Posterior cingulate gyrus (tissue), 11 donors: Measurements from ENCODE around the gene CFAP298.
A peak's percentile ranks its signal among the peaks of the same experiment; 100 is the strongest.
"Not testable (repeated sequence)": the region's sequence is repeated elsewhere in the genome, so short reads cannot be mapped to it uniquely, and the experiment has no call there.

Experiments used
- DNase-seq, 10 donors: peaks; one replicate each; pipeline versions ENCODE4 v3.0.0 to v3.0.0-alpha.2; 2020 to 2021; ENCODE audit warnings: mixed read lengths in 3 of 10
- intact Hi-C: fragments of 100-400 bp; cut with DNase I; formaldehyde crosslinking; loops from one replicate; pipeline ENCODE4 v1.15.1; 2023

Gene CFAP298

GRCh38 chr21:32570456-32570855 lies 41.7 kb downstream of the CFAP298 start:
- DNase-seq, result no peak
- intact Hi-C loops, result no loop called here

DNA sequence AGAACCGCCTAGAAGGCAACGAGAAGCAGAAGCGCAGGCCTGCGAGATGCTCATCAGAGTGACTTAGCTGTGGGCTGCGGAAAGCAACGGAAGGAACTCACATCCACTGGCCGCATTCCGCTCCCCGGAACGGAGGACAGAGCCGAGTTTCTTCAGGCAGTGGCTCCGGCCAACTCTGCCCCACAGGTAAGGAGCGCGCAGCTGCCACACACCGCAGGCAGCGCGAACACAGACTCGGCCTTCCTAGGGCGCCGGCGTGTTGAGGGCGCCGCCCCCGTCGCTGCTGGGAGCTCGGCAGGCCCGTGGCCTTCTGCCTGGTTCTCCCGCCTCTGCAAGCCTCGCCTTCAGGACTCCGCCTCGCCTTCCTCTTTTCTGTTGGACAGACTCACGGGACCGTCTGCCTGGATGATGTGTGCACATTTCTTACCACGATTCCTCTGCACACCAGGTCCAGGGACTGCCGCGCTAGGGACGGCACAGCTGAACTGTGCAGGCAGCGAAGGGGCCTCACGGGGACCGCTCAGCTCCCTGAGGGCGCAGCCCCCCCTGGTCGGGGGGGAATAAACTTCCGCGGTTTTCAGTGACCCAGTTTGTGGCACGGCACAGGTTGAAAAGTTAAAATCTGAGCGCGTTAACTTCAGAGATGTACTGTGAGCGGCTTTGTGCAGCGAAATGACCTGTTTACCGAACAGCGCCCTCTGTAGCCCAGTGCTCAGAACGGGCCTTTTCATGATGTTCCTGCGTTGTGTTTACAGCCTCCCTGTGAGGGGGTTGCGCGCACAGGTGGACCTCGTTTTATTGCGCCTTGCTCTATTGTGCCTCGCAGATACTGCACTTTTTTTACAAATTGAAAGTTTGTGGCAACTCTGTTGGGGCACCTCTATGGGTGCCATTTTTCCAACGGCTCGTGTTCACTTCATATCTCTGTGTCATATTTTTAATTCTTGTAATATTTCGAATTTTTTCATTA lies 42.6 kb downstream of the CFAP298 start:
- intact Hi-C loops, result loop anchor here (1.0 to 5.0 kb wide), 2 partner anchors 142 to 155 kb away; no protein-coding TSS in a partner anchor
- peak; percentile 27 to 95 (median 69) for DNase-seq

DNA sequence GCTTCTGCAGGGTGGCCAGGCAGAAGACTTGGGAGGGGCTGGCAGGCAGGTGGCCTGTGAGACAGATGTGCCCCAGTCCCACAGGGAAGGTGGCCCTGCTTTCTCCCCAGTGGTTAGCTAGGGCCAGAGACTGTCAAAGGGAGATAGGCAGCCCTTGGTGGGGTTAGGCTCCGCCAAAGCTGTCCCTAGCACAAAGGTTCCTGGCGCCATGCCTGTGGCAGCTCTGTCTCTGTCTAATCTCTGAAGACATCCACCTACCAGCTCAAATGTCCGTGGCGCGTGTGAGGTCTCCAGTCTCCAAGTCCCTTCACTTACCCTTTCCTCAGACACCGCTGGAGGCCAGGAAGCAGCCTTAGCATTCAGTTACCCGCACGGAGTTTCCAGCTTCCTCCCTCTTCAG lies 44.6 kb downstream of the CFAP298 start:
- intact Hi-C loops, result loop anchor here (5.0 kb wide), 1 partner anchor 140 kb away; no protein-coding TSS in a partner anchor
- DNase-seq, result no peak

- DNase-seq, result no peak
- intact Hi-C loops, result loop anchor here (5.0 kb wide), 1 partner anchor 140 kb away; no protein-coding TSS in a partner anchor
These were observed 45.3 kb downstream of the CFAP298 start for GRCh38 chr21:32566741-32567389.

DNA sequence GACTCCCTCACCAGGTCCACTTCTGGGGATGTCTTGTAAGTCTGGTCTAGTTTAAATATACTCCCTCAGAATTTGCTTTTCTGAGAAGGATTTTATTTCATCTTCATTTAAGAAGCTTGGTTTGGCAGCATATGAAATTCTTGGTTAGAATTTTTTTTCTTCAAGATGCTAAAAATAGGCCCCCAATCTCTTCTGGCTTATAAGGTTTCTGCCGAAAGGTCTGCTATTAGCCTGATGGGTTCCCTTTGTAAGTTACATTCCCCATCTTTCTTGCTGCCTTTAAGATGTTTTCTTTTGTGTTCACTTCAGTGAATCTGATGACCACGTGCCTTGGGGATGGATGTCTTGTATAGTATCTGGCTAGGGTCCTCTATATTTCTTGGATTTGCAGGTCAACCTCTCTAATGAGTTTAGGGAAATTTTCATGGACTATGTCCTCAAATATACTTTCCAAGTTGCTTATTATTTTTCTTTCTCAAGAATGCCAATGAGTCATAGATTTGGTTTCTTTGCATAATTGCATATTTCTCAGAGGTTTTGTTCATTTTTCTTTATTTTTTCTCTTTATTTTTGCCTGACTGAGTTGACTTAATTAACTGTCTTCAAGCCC lies 46.2 kb downstream of the CFAP298 start:
- DNase-seq, result no peak
- intact Hi-C loops, result loop anchor here (5.0 kb wide), 1 partner anchor 139 kb away; no protein-coding TSS in a partner anchor

- DNase-seq, result no peak
- intact Hi-C loops, result no loop called here
These were observed 49.3 kb downstream of the CFAP298 start for GRCh38 chr21:32562915-32563314.

GRCh38 chr21:32562426-32562825 lies 49.8 kb downstream of the CFAP298 start:
- intact Hi-C loops, result no loop called here
- DNase-seq, result peak in 3 of 10 donors; percentile 18 to 32 (median 25)

DNA sequence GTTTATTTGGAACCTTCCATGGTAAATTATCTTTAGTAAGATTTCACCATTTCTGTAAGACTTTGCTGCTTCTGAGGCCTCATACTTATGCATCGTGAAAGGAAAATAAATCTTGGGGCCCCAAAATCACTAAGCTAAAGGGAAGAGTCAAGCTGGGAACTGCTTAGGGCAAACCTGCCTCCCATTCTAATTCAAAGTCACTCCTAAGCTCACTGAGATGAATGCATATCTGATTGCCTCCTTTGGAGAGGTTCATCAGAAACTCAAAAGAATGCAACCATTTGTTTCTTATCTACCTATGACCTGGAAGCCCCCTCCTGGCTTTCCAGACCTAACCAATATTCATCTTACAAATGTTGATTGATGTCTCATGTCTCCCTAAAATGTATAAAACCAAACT lies 50.7 kb downstream of the CFAP298 start:
- intact Hi-C loops, DNase-seq: not testable (repeated sequence)

- no peak for DNase-seq
- intact Hi-C loops, result no loop called here
These were observed 51.3 kb downstream of the CFAP298 start for GRCh38 chr21:32560896-32561295.

- no peak for DNase-seq
- intact Hi-C loops, result no loop called here
These were observed 53.1 kb downstream of the CFAP298 start for GRCh38 chr21:32559006-32559610.

DNA sequence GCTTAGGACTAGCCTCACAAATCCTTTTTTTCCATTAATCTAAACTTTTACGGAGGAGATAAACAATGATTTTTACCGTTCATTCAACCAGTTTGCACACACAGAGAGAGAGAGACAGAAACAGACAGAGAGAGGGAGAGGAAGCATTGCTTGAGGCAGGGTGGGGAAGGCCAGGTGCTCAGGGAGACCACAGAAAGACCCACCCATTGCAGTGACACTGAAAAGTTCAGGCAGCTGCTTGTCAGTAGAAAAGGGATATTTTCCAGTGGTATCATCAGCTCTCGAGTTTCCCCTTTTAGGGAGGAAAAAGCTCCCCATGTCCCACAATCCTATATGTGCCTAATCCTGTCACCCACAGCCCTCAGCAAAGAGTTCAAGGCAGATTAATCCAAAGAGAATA lies 54.1 kb downstream of the CFAP298 start:
- DNase-seq, result no peak
- intact Hi-C loops, result no loop called here

- no peak for DNase-seq
- intact Hi-C loops, result no loop called here
These were observed 57.1 kb downstream of the CFAP298 start for GRCh38 chr21:32554832-32555638.

GRCh38 chr21:32549886-32550285 lies 62.3 kb downstream of the CFAP298 start:
- intact Hi-C loops, result no loop called here

GRCh38 chr21:32549440-32549839 lies 62.7 kb downstream of the CFAP298 start:
- no peak for DNase-seq
- intact Hi-C loops, result no loop called here

More at GRCh38 chr21:32549886-32550285, 62.3 kb downstream of the CFAP298 start:
- no peak for DNase-seq
